ENCODE data around the gene MRC2.

MRC2 gene

GRCh38 chr17:62629556-62630364 is 2.3 kb downstream of the MRC2 start:
- no peaks in the 10 kb centered on the region for H3K27me3 ChIP-seq (ENCODE audit: insufficient read depth, poor library complexity, severe bottlenecking)
- no peak overlapping the region for H3K27ac ChIP-seq (replicated peaks)
- TF ChIP-seq, protein P1, sequence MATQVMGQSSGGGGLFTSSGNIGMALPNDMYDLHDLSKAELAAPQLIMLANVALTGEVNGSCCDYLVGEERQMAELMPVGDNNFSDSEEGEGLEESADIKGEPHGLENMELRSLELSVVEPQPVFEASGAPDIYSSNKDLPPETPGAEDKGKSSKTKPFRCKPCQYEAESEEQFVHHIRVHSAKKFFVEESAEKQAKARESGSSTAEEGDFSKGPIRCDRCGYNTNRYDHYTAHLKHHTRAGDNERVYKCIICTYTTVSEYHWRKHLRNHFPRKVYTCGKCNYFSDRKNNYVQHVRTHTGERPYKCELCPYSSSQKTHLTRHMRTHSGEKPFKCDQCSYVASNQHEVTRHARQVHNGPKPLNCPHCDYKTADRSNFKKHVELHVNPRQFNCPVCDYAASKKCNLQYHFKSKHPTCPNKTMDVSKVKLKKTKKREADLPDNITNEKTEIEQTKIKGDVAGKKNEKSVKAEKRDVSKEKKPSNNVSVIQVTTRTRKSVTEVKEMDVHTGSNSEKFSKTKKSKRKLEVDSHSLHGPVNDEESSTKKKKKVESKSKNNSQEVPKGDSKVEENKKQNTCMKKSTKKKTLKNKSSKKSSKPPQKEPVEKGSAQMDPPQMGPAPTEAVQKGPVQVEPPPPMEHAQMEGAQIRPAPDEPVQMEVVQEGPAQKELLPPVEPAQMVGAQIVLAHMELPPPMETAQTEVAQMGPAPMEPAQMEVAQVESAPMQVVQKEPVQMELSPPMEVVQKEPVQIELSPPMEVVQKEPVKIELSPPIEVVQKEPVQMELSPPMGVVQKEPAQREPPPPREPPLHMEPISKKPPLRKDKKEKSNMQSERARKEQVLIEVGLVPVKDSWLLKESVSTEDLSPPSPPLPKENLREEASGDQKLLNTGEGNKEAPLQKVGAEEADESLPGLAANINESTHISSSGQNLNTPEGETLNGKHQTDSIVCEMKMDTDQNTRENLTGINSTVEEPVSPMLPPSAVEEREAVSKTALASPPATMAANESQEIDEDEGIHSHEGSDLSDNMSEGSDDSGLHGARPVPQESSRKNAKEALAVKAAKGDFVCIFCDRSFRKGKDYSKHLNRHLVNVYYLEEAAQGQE (IDR thresholded peaks at IDR 0.05; ENCODE audit: insufficient replicate concordance, low read depth), result no peak
- TF ChIP-seq CTCF (IDR thresholded peaks at IDR 0.05; ENCODE audit: insufficient read depth, low read length), result no peak
- TF ChIP-seq GABPA (IDR thresholded peaks at IDR 0.05; ENCODE audit: low read depth), result no peak
- TF ChIP-seq POLR2AphosphoS5 (IDR thresholded peaks at IDR 0.05; ENCODE audit: low read depth), result no peak
- no peak for TF ChIP-seq SPI1 (IDR thresholded peaks at IDR 0.05; ENCODE audit: borderline replicate concordance, low read depth)
- no peak for DNase-seq (ENCODE audit: low read depth in 1 of 2, low spot score in 1 of 2)
- H3K4me3 ChIP-seq (replicated peaks; ENCODE audit: insufficient read depth, low read length), result no peak overlapping the region

DNA sequence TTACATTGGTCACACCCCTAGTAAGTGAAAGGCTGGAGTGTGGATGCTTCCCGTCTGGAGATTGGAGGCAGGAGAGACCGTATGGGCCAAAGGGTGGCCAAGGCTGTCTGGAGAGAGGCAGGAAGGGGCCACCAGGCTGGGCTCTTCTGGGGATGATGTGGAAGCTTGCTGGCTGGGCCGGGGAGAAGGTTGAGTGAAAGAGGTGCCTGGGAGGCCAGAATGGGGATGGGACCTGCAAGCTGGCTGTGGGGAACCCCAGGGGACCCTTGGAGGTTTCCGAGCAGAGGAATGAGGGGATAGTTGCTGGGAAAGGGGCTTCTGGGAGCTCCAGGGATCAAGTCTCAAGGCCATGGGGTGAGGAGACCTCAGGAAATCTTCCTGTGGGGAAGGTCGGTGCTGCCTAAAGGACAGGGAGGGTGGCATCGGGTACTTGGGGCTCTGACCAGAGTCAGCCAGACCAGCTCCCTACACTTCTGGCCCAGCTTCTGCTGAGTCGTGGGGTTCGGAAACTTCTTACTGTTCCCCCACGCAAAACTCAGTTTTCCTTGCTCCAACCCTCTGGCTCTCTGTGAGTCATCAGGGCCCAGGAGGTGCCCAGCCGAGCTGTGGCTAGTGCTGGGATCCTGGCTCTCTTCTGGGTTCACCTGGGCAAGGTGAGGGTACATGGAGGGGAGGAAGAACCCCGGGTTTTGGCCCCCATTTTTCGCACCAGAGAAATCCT is 3.1 kb downstream of the MRC2 start:
- TF ChIP-seq, protein P1 (IDR thresholded peaks at IDR 0.05; ENCODE audit: insufficient replicate concordance, low read depth), result no peak
- TF ChIP-seq SPI1 (IDR thresholded peaks at IDR 0.05; ENCODE audit: borderline replicate concordance, low read depth), result no peak
- TF ChIP-seq CTCF (IDR thresholded peaks at IDR 0.05; ENCODE audit: insufficient read depth, low read length), result no peak
- no peak for TF ChIP-seq POLR2AphosphoS5 (IDR thresholded peaks at IDR 0.05; ENCODE audit: low read depth)
- no peak for TF ChIP-seq GABPA (IDR thresholded peaks at IDR 0.05; ENCODE audit: low read depth)
- DNase-seq (ENCODE audit: low read depth in 1 of 2, low spot score in 1 of 2), result no peak

DNA sequence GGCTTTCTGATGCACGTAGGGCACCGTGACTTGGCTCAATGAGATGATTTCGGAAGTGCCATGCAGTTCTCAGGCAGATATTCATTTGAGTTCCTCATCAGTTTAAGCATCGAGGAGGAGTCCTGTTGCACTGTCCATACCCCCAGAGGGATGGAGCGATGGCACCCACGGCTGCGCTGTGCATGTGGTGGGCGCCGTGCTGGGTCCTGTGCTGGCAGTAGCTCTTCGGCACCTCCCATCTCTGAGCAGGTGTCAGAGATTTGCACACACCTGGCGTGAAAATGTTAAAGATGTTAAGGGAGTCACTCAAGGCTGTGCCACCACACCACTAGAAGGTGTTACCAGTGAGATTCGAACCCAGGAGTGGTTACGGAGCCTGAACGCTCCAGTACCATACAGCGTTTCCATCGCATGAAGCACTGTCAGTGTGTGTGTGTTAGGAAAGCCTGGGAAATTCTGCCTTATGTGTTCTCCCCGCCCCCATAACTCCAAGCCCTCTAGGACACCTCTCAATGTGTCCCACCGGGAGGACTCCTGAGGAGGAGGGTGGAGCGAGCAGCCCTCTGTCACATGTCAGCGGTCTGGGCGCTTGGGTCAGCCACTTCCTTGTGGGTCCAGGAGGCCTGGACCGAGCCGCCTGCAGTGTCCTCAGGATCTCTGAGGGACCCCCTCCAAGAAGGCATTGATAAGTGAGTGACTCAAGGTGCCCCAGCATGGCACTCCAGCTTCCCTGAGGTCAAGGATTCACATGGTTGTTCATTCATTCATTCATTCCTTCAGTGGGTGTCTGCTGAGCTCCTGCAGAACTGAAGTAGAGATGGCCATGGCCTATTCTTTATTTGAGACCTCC is 3.8 kb downstream of the MRC2 start:
- TF ChIP-seq SPI1 (IDR thresholded peaks at IDR 0.05; ENCODE audit: borderline replicate concordance, low read depth) (no peak), CTCF (IDR thresholded peaks at IDR 0.05; ENCODE audit: insufficient read depth, low read length) (no peak), GABPA (IDR thresholded peaks at IDR 0.05; ENCODE audit: low read depth) (no peak), POLR2AphosphoS5 (IDR thresholded peaks at IDR 0.05; ENCODE audit: low read depth) (no peak)
- TF ChIP-seq, protein P1 (IDR thresholded peaks at IDR 0.05; ENCODE audit: insufficient replicate concordance, low read depth), result no peak
- DNase-seq (ENCODE audit: low read depth in 1 of 2, low spot score in 1 of 2), result no peak
- no peak overlapping the region for H3K4me3 ChIP-seq (replicated peaks; ENCODE audit: insufficient read depth, low read length)
- H3K27me3 ChIP-seq (ENCODE audit: insufficient read depth, poor library complexity, severe bottlenecking), result no peaks in the 10 kb centered on the region
- no peak overlapping the region for H3K27ac ChIP-seq (replicated peaks)

More for the DNA sequence above, 3.1 kb downstream of the MRC2 start:
- no peaks in the 10 kb centered on the region for H3K27me3 ChIP-seq (ENCODE audit: insufficient read depth, poor library complexity, severe bottlenecking)
- no peak overlapping the region for H3K27ac ChIP-seq (replicated peaks)
- no peak overlapping the region for H3K4me3 ChIP-seq (replicated peaks; ENCODE audit: insufficient read depth, low read length)

Data from HL-60 (cell line).